H9 (cell line): ENCODE measurements around the gene CHRNA4. TPM values are rescaled to one million over a fixed set of nuclear protein-coding genes. Genes with fewer than 3 reads are reported as not detected.
A peak's percentile ranks its signal among the peaks of the same experiment; 100 is the strongest.

Source experiments
- DNase-seq: peaks from one replicate; pipeline ENCODE4 v3.0.0-alpha.2; 2017
- H2AFZ ChIP-seq: one replicate; pipeline ENCODE4 v1.6.1; 2013; ENCODE audit warnings: mild to moderate bottlenecking, low read length, control low read depth, moderate library complexity
- H2AK5ac ChIP-seq: 2 replicates; pipeline ENCODE4 v1.6.1; 2013; ENCODE audit warnings: low read length, control low read depth, mixed read lengths; ENCODE audit not compliant: insufficient read length
- H2BK120ac ChIP-seq: one replicate; pipeline ENCODE4 v1.6.1; 2013; ENCODE audit warnings: low read depth, mild to moderate bottlenecking, low read length, control low read depth, inconsistent platforms; ENCODE audit not compliant: poor library complexity, severe bottlenecking
- H2BK12ac ChIP-seq: 2 replicates; pipeline ENCODE4 v1.6.1; 2013; ENCODE audit warnings: low read length, control low read depth, mixed read lengths, low read depth; ENCODE audit not compliant: insufficient read length
- H2BK15ac ChIP-seq: 2 replicates; pipeline ENCODE4 v1.6.1; 2013; ENCODE audit warnings: low read depth, low read length, control low read depth
- H2BK20ac ChIP-seq: one replicate; pipeline ENCODE4 v1.6.1; 2013; ENCODE audit warnings: low read depth, mild to moderate bottlenecking, low read length, control low read depth, inconsistent platforms; ENCODE audit not compliant: poor library complexity, severe bottlenecking
- H2BK5ac ChIP-seq: 2 replicates; pipeline ENCODE4 v1.6.1; 2013; ENCODE audit warnings: low read length, control low read depth, mixed read lengths; ENCODE audit not compliant: insufficient read length
- H3K14ac ChIP-seq: 2 replicates; pipeline ENCODE4 v1.6.1; 2013; ENCODE audit warnings: low read length, control low read depth; ENCODE audit not compliant: insufficient read depth
- H3K18ac ChIP-seq: 2 replicates; pipeline ENCODE4 v1.6.1; 2013; ENCODE audit warnings: low read depth, mild to moderate bottlenecking, mixed read lengths, low read length, control low read depth; ENCODE audit not compliant: insufficient read length
- H3K23ac ChIP-seq: 2 replicates; pipeline ENCODE4 v1.6.1; 2013; ENCODE audit warnings: low read length, control low read depth, mixed read lengths, low read depth; ENCODE audit not compliant: insufficient read length
- H3K23me2 ChIP-seq: 2 replicates; pipeline ENCODE4 v1.6.1; 2013; ENCODE audit warnings: low read depth, mild to moderate bottlenecking, mixed read lengths, low read length, control low read depth; ENCODE audit not compliant: insufficient read length, poor library complexity, severe bottlenecking
- H3K27ac ChIP-seq: 2 replicates; pipeline ENCODE4 v1.5.1; 2013; ENCODE audit warnings: low read length, control low read depth, mixed read lengths, low read depth; ENCODE audit not compliant: insufficient read length
- H3K27me3 ChIP-seq: 2 replicates; pipeline ENCODE4 v1.6.1; 2013; ENCODE audit warnings: low read length, control low read depth, inconsistent platforms; ENCODE audit not compliant: insufficient read depth
- H3K4ac ChIP-seq: 2 replicates; pipeline ENCODE4 v1.6.1; 2013; ENCODE audit warnings: low read depth, mild to moderate bottlenecking, control low read depth, inconsistent platforms, low read length, moderate library complexity
- H3K4me1 ChIP-seq: 2 replicates; pipeline ENCODE4 v1.6.1; 2013; ENCODE audit warnings: low read length, control low read depth, inconsistent platforms; ENCODE audit not compliant: insufficient read depth
- H3K4me2 ChIP-seq: 2 replicates; pipeline ENCODE4 v1.6.1; 2013; ENCODE audit warnings: low read length, control low read depth, mixed read lengths; ENCODE audit not compliant: insufficient read length, insufficient read depth
- H3K56ac ChIP-seq: 2 replicates; pipeline ENCODE4 v1.6.1; 2013; ENCODE audit warnings: low read depth, mild to moderate bottlenecking, mixed read lengths, low read length, control low read depth; ENCODE audit not compliant: insufficient read length
- H3K79me1 ChIP-seq: 2 replicates; pipeline ENCODE4 v1.6.1; 2013; ENCODE audit warnings: low read depth, mild to moderate bottlenecking, moderate library complexity, low read length, control low read depth, inconsistent platforms; ENCODE audit not compliant: insufficient read depth, poor library complexity, severe bottlenecking
- H3K79me2 ChIP-seq: 2 replicates; pipeline ENCODE4 v1.6.1; 2013; ENCODE audit warnings: low read length, control low read depth, inconsistent platforms; ENCODE audit not compliant: insufficient read depth
- H3K9ac ChIP-seq: 2 replicates; pipeline ENCODE4 v1.6.1; 2013; ENCODE audit warnings: low read length, control low read depth, mixed read lengths; ENCODE audit not compliant: insufficient read length; ENCODE audit errors: extremely low read depth
- H3K9me3 ChIP-seq: one replicate; pipeline ENCODE4 v1.6.1; 2013; ENCODE audit warnings: low read depth, low read length, inconsistent platforms; ENCODE audit not compliant: control insufficient read depth
- H3T11ph ChIP-seq: one replicate; pipeline ENCODE4 v1.6.1; 2013; ENCODE audit warnings: mild to moderate bottlenecking, low read length, control low read depth, inconsistent platforms
- H4K20me1 ChIP-seq: one replicate; pipeline ENCODE4 v1.6.1; 2013; ENCODE audit not compliant: control insufficient read depth, insufficient read length, insufficient read depth
- H4K5ac ChIP-seq: 2 replicates; pipeline ENCODE4 v1.6.1; 2013; ENCODE audit warnings: low read depth, mild to moderate bottlenecking, mixed read lengths, low read length, control low read depth; ENCODE audit not compliant: insufficient read length
- H4K8ac ChIP-seq: replicated peaks from 2 replicates; pipeline ENCODE4 v1.6.1; 2013; ENCODE audit warnings: low read length, control low read depth, mixed read lengths, low read depth; ENCODE audit not compliant: insufficient read length
- H4K91ac ChIP-seq: 2 replicates; pipeline ENCODE4 v1.6.1; 2013; ENCODE audit warnings: low read depth, mild to moderate bottlenecking, moderate library complexity, mixed read lengths, low read length, control low read depth; ENCODE audit not compliant: insufficient read length
- H3K27ac Mint-ChIP-seq, 3 experiments: 2 replicates in 2 of 3; 3 replicates in 1 of 3; pipeline ENCODE4 v1.8.0; 2020 to 2021; ENCODE audit warnings: mixed read lengths in 3 of 3, mild to moderate bottlenecking in 1 of 3, moderate library complexity in 1 of 3
- H3K27me3 Mint-ChIP-seq: 2 replicates; pipeline ENCODE4 v1.8.0; 2021; ENCODE audit warnings: low read depth, mild to moderate bottlenecking, moderate library complexity, mixed read lengths
- H3K36me3 Mint-ChIP-seq, 3 experiments: 2 replicates in 2 of 3; 3 replicates in 1 of 3; pipeline ENCODE4 v1.8.0; 2020 to 2021; ENCODE audit warnings: low read depth in 3 of 3, mixed read lengths in 3 of 3; ENCODE audit not compliant: insufficient read depth in 1 of 3
- H3K4me1 Mint-ChIP-seq, 2 experiments: 2 replicates each; pipeline ENCODE4 v1.8.0; 2020; ENCODE audit warnings: mixed read lengths in 2 of 2
- H3K4me3 Mint-ChIP-seq, 2 experiments: 2 replicates in 1 of 2; 3 replicates in 1 of 2; pipeline ENCODE4 v1.8.0; 2020 to 2021; ENCODE audit warnings: mild to moderate bottlenecking in 2 of 2, mixed read lengths in 2 of 2, moderate library complexity in 1 of 2
- H3K9me3 Mint-ChIP-seq, 2 experiments: 2 replicates in 1 of 2; 3 replicates in 1 of 2; pipeline ENCODE4 v1.8.0; 2020; ENCODE audit warnings: mild to moderate bottlenecking in 2 of 2, mixed read lengths in 2 of 2, moderate library complexity in 1 of 2
- CTCF ChIP-seq: fragments of 200-600 bp; sonication (generic); conservative IDR thresholded peaks from 3 replicates; pipeline ENCODE4 v1.8.0; 2021; ENCODE audit warnings: antibody characterized with exemption, mild to moderate bottlenecking
- WGBS: extraction: QIAGEN DNeasy Blood & Tissue Kit; methylation state at CpG from one replicate; pipeline ENCODE4 v1.1.7; 2013; ENCODE audit warnings: missing lambda C conversion rate, low lambda C conversion rate, mixed read lengths; ENCODE audit not compliant: insufficient read length; ENCODE audit errors: extremely low coverage; 5-methylcytosine and 5-hydroxymethylcytosine counted together
- total RNA-seq: library from RNA; stranded (reverse); gene quantifications from 2 replicates; pipeline ENCODE4 v1.2.1, GENCODE V29; 2021

The CHRNA4 gene
- total RNA-seq, 1 experiment from 2014 or later, result 2.5 TPM

GRCh38 chr20:63398744-63399514, 37.8 kb upstream of the CHRNA4 start:
- Mint-ChIP-seq H3K36me3 (no peaks in the 10 kb centered on the region), H3K27me3 (peaks cover 13% of the 10 kb centered on the region), H3K4me1 (peaks cover 19 to 33% of the 10 kb centered on the region in 2 experiments), H3K4me3 (no peak overlapping the region), H3K9me3 (no peaks in the 10 kb centered on the region; a peak in 1 of 5 replicates), H3K27ac (peak overlapping the region in 1 of 3 experiments; percentile 52; a peak in 1 of 7 replicates)
- Histone ChIP-seq H3K18ac (no peak overlapping the region), H4K91ac (no peak overlapping the region), H3K27me3 (no peaks in the 10 kb centered on the region), H3K9ac (no peak overlapping the region), H3T11ph (no peak overlapping the region), H3K4me2 (no peak overlapping the region), H4K5ac (no peak overlapping the region), H3K23ac (no peak overlapping the region), H2BK5ac (no peak overlapping the region), H2BK12ac (no peak overlapping the region), H3K4ac (no peak overlapping the region), H3K23me2 (no peaks in the 10 kb centered on the region), H3K27ac (no peak overlapping the region), H2BK15ac (no peak overlapping the region), H2BK120ac (no peak overlapping the region), H2AK5ac (no peak overlapping the region), H4K8ac (no peak overlapping the region), H3K14ac (no peak overlapping the region), H4K20me1 (no peaks in the 10 kb centered on the region), H3K79me1 (no peaks in the 10 kb centered on the region), H3K9me3 (no peaks in the 10 kb centered on the region), H2AFZ (no peak overlapping the region), H3K56ac (no peak overlapping the region), H3K79me2 (no peaks in the 10 kb centered on the region), H2BK20ac (no peak overlapping the region), H3K4me1 (peaks cover 4% of the 10 kb centered on the region; the same call in 1 of the 2 replicates)
- TF ChIP-seq CTCF, result no peak
- no CpG with 5 or more reads among the region's 27 CpGs for WGBS
- no peak for DNase-seq
